Left forelimb (tissue), 1 donor: ENCODE measurements around the gene TMEM163.
"Not testable (repeated sequence)": the region's sequence is repeated elsewhere in the genome, so short reads cannot be mapped to it uniquely, and the experiment has no call there.

Experiments used
- DNase-seq: peaks from one replicate; pipeline ENCODE4 v3.0.0-alpha.2; 2018; ENCODE audit warnings: low spot score

Gene TMEM163

GRCh38 chr2:134489732-134490384 is 228.9 kb downstream of the TMEM163 start:
- no peak for DNase-seq

- DNase-seq = no peak
These were observed 235.9 kb downstream of the TMEM163 start for GRCh38 chr2:134482766-134483340.

GRCh38 chr2:134482131-134482723 is 236.6 kb downstream of the TMEM163 start:
- DNase-seq = no peak

- no peak for DNase-seq
These were observed 239.0 kb downstream of the TMEM163 start for GRCh38 chr2:134479696-134480330.

GRCh38 chr2:134476982-134477381 is 241.8 kb downstream of the TMEM163 start:
- not testable (repeated sequence) for DNase-seq

- peak; percentile 17 for DNase-seq
These were observed 248.1 kb downstream of the TMEM163 start for GRCh38 chr2:134470561-134471168.

GRCh38 chr2:134469516-134470115 is 249.2 kb downstream of the TMEM163 start:
- peak; percentile 52 for DNase-seq

GRCh38 chr2:134468776-134469175 is 250.0 kb downstream of the TMEM163 start:
- DNase-seq = peak; percentile 30

- no peak for DNase-seq
These were observed 250.6 kb downstream of the TMEM163 start for GRCh38 chr2:134468164-134468563.

- DNase-seq = peak; percentile 20
These were observed 252.7 kb downstream of the TMEM163 start for GRCh38 chr2:134466141-134466540.

GRCh38 chr2:134465228-134466105 is 253.3 kb downstream of the TMEM163 start:
- peak; percentile 25 for DNase-seq

GRCh38 chr2:134463699-134464022 is 255.1 kb downstream of the TMEM163 start:
- DNase-seq = peak; percentile 25

- peak; percentile 51 for DNase-seq
These were observed 255.8 kb downstream of the TMEM163 start for GRCh38 chr2:134462791-134463698.

GRCh38 chr2:134462275-134462674 is 256.5 kb downstream of the TMEM163 start:
- peak; percentile 44 for DNase-seq

- peak; percentile 37 for DNase-seq
These were observed 257.3 kb downstream of the TMEM163 start for GRCh38 chr2:134461511-134461910.

GRCh38 chr2:134460583-134460998 is 258.2 kb downstream of the TMEM163 start:
- peak; percentile 72 for DNase-seq

- DNase-seq = peak; percentile 46
These were observed 258.9 kb downstream of the TMEM163 start for GRCh38 chr2:134459706-134460406.

GRCh38 chr2:134458950-134459349 is 259.9 kb downstream of the TMEM163 start:
- no peak for DNase-seq

GRCh38 chr2:134458473-134458853 is 260.3 kb downstream of the TMEM163 start:
- DNase-seq = no peak
